LNCaP clone FGC (cell line): ENCODE results near the gene GRIN2C.

ENCODE experiments used
- DNase-seq: peaks from one replicate; pipeline ENCODE4 v3.0.0-alpha.2; 2011; ENCODE audit warnings: low read depth
- H3K4me3 ChIP-seq: 2 replicates; pipeline ENCODE4 v1.5.1; 2011; ENCODE audit warnings: mild to moderate bottlenecking, low read depth, low read length, control low read depth
- TF ChIP-seq, protein P1 (sequence below): IDR thresholded peaks from 2 replicates; pipeline ENCODE4 v1.5.1; 2012; ENCODE audit warnings: mild to moderate bottlenecking; ENCODE audit not compliant: control insufficient read depth, insufficient read depth; ENCODE audit errors: extremely low read depth

Gene GRIN2C

DNA sequence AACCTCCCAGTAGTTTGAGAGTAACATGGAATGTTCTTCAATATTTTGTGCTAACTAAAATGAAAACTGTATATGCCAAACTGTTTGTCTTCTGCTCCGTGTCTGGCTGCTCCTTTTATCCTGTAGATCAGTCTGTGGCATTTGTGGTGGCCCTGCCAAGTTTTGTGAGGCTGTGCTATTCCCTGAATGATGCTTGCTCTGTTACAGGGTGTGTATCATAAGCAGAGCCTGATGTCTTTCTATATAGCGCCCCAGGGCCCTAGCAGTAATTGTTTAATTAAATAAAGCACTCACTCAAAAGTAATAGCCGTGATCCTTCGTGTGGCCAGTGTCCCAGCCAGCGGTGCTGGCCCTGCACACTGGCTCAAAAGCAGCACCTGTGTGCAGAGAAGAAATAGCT, 55.7 kb downstream of the GRIN2C start:
- TF ChIP-seq, protein P1, sequence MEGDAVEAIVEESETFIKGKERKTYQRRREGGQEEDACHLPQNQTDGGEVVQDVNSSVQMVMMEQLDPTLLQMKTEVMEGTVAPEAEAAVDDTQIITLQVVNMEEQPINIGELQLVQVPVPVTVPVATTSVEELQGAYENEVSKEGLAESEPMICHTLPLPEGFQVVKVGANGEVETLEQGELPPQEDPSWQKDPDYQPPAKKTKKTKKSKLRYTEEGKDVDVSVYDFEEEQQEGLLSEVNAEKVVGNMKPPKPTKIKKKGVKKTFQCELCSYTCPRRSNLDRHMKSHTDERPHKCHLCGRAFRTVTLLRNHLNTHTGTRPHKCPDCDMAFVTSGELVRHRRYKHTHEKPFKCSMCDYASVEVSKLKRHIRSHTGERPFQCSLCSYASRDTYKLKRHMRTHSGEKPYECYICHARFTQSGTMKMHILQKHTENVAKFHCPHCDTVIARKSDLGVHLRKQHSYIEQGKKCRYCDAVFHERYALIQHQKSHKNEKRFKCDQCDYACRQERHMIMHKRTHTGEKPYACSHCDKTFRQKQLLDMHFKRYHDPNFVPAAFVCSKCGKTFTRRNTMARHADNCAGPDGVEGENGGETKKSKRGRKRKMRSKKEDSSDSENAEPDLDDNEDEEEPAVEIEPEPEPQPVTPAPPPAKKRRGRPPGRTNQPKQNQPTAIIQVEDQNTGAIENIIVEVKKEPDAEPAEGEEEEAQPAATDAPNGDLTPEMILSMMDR = no peak
- H3K4me3 ChIP-seq = no peak overlapping the region
- no peak for DNase-seq

DNA sequence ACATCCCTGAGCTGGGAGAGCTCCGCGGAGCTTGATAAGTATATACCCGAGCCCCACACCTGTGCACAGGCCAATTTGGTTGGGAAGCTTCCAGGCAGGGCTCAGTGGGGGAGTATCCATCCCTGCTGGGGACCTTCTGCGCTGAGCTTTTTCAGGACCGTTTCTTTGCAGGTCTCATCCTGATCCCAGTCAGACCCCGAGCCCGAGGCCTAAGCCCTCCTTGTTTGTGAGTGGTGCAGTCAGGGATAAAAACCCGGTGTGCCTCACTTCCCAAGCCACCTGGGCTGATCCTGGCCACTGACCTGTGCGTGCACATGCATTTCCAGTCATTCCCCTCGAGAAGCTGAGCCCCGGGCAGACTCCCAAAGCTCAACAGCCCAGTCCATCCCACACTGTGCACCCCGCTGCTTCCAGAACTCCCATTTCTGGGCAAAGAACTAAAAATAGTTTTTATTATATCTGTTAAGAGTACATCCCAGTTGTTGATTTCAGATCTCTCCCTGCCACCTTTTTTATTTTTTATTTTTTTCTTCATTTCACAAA, 56.2 kb downstream of the GRIN2C start:
- H3K4me3 ChIP-seq = no peak overlapping the region
- TF ChIP-seq, protein P1 = no peak
- DNase-seq = no peak

DNA sequence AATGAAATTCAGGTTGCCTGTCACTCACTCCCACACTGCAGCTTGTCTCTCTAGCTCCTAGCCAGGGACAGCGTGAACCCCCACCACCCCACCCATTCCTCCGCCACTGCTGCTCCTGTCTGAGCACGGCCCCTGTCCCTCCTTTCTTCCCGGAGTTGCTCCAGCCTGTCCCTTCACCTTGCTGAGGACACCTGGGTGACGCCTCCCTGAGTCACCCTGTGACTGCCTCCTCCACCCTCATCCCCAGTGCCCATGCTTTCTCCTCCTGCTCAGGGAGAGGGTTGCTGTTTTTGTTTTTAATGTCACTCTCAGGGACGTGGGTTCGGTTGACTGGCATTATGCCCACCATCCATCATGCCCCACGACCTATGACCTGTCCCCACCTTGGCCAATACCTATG, 57.8 kb downstream of the GRIN2C start:
- TF ChIP-seq, protein P1 = no peak
- no peak overlapping the region for H3K4me3 ChIP-seq
- DNase-seq = no peak

- DNase-seq = no peak
- no peak overlapping the region for H3K4me3 ChIP-seq
- TF ChIP-seq, protein P1 = no peak
These were observed 59.2 kb downstream of the GRIN2C start for GRCh38 chr17:74800531-74800930.

- TF ChIP-seq, protein P1 = no peak
- no peak for DNase-seq
These were observed 60.6 kb downstream of the GRIN2C start for GRCh38 chr17:74799097-74799496.

DNA sequence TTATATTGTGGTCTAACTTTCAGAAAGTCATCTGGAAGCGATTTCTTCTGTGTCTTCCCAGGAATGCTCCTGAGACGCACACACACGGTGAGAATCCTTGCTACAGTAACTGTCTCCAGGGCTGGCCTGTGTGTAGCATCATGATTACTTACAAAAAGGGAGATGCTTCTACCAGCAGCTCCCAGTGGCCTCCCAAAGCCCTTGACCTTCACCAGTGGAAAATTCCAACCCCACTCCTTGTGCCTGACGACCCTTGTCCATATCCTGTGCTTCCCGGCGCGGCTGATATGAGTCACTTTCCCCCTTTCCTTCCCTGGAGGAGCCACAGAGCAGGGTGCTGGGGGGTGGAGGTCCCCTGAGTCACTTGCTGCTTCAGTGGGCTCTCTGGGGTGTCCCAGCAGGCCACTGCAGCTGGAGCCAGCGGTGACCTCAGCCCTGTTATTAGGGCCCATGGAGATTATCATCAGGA, 61.4 kb downstream of the GRIN2C start:
- no peak overlapping the region for H3K4me3 ChIP-seq
- DNase-seq = no peak
- TF ChIP-seq, protein P1 = no peak

More at GRCh38 chr17:74799097-74799496, 60.6 kb downstream of the GRIN2C start:
- H3K4me3 ChIP-seq = no peak overlapping the region

DNA sequence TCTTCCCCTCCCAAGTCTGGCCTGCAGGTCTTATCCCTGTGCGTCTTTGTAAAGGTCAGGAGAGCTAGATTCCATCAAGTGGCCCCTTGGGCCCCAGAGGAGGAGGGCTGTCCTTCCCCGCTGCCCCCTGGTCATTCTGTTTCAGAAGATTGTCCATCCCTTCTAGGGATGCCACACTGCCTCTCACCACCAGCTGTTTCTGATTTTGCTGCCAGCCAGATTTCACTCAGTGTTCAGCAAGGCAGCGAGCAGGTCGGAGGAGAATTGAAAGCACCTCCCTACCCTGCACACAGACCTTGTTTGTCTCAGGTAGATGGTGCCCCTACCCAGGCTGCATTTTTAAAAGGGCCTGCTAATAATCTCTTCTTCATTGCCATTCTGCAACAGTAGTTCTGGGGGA, 61.9 kb downstream of the GRIN2C start:
- H3K4me3 ChIP-seq = no peak overlapping the region
- TF ChIP-seq, protein P1 = no peak
- DNase-seq = no peak
